Central memory CD4-positive, alpha-beta T cell (primary cell): ENCODE data around the gene ASIC5.

ENCODE experiments used
- DNase-seq: peaks from one replicate; pipeline ENCODE4 v3.0.0; 2022

The ASIC5 gene

GRCh38 chr4:155879767-155880166 is 13.7 kb upstream of the ASIC5 start:
- DNase-seq: no peak

- DNase-seq: no peak
Observed at GRCh38 chr4:155878611-155879010, 12.5 kb upstream of the ASIC5 start.

GRCh38 chr4:155877971-155878370 is 11.9 kb upstream of the ASIC5 start:
- DNase-seq: no peak

- DNase-seq: no peak
Observed at GRCh38 chr4:155875878-155876277, 9.8 kb upstream of the ASIC5 start.

- no peak for DNase-seq
Observed at GRCh38 chr4:155855897-155856296, 10.2 kb downstream of the ASIC5 start.

GRCh38 chr4:155854582-155855226 is 11.4 kb downstream of the ASIC5 start:
- no peak for DNase-seq

- DNase-seq: no peak
Observed at GRCh38 chr4:155853189-155853588, 12.9 kb downstream of the ASIC5 start.

GRCh38 chr4:155849042-155849441 is 17.0 kb downstream of the ASIC5 start:
- no peak for DNase-seq

- DNase-seq: no peak
Observed at GRCh38 chr4:155846929-155847328, 19.1 kb downstream of the ASIC5 start.

- no peak for DNase-seq
Observed at GRCh38 chr4:155842080-155842479, 24.0 kb downstream of the ASIC5 start.

- no peak for DNase-seq
Observed at GRCh38 chr4:155837203-155837796, 28.8 kb downstream of the ASIC5 start.

GRCh38 chr4:155832664-155833063 is 33.4 kb downstream of the ASIC5 start:
- DNase-seq: no peak

- no peak for DNase-seq
Observed at GRCh38 chr4:155828628-155829027, 37.4 kb downstream of the ASIC5 start.

- DNase-seq: no peak
Observed at GRCh38 chr4:155822572-155822971, 43.5 kb downstream of the ASIC5 start.

GRCh38 chr4:155820887-155821518 is 45.1 kb downstream of the ASIC5 start:
- DNase-seq: no peak

GRCh38 chr4:155819066-155819465 is 47.0 kb downstream of the ASIC5 start:
- DNase-seq: no peak

- DNase-seq: no peak
Observed at GRCh38 chr4:155818639-155819038, 47.4 kb downstream of the ASIC5 start.

- DNase-seq: no peak
Observed at GRCh38 chr4:155811083-155811482, 55.0 kb downstream of the ASIC5 start.

- DNase-seq: peak; percentile 25
Observed at GRCh38 chr4:155809835-155810234, 56.2 kb downstream of the ASIC5 start.

GRCh38 chr4:155807021-155807420 is 59.1 kb downstream of the ASIC5 start:
- no peak for DNase-seq

- no peak for DNase-seq
Observed at GRCh38 chr4:155805016-155805415, 61.1 kb downstream of the ASIC5 start.

GRCh38 chr4:155802190-155802959 is 63.7 kb downstream of the ASIC5 start:
- no peak for DNase-seq

GRCh38 chr4:155800685-155801343 is 65.3 kb downstream of the ASIC5 start:
- no peak for DNase-seq
